Astrocyte of the hippocampus (primary cell): Measurements from ENCODE around the gene CTRL.
"Not testable (repeated sequence)": the region's sequence is repeated elsewhere in the genome, so short reads cannot be mapped to it uniquely, and the experiment has no call there.

Experiments
- DNase-seq: peaks from one replicate; pipeline ENCODE4 v3.0.0; 2011; ENCODE audit warnings: low read depth, low spot score

CTRL gene

GRCh38 chr16:67924140-67924906 is 7.3 kb downstream of the CTRL start:
- no peak for DNase-seq

GRCh38 chr16:67923414-67924116 is 8.1 kb downstream of the CTRL start:
- no peak for DNase-seq

- no peak for DNase-seq
Measured at GRCh38 chr16:67922740-67923139, 8.9 kb downstream of the CTRL start.

GRCh38 chr16:67922221-67922620 is 9.4 kb downstream of the CTRL start:
- DNase-seq: no peak

GRCh38 chr16:67919622-67920221 is 11.9 kb downstream of the CTRL start:
- DNase-seq: no peak

- peak; percentile 48 for DNase-seq
Measured at GRCh38 chr16:67917852-67918236, 13.8 kb downstream of the CTRL start.

- DNase-seq: peak; percentile 60
Measured at GRCh38 chr16:67917140-67917851, 14.4 kb downstream of the CTRL start.

GRCh38 chr16:67915831-67916723 is 15.6 kb downstream of the CTRL start:
- no peak for DNase-seq

GRCh38 chr16:67915496-67915769 is 16.2 kb downstream of the CTRL start:
- not testable (repeated sequence) for DNase-seq

- DNase-seq: no peak
Measured at GRCh38 chr16:67914758-67915495, 16.7 kb downstream of the CTRL start.

GRCh38 chr16:67910158-67910557 is 21.5 kb downstream of the CTRL start:
- DNase-seq: no peak

GRCh38 chr16:67909056-67909742 is 22.5 kb downstream of the CTRL start:
- DNase-seq: no peak

GRCh38 chr16:67907397-67908180 is 24.1 kb downstream of the CTRL start:
- no peak for DNase-seq

GRCh38 chr16:67902831-67903230 is 28.8 kb downstream of the CTRL start:
- no peak for DNase-seq

- no peak for DNase-seq
Measured at GRCh38 chr16:67901734-67902133, 29.9 kb downstream of the CTRL start.

- peak; percentile 85 for DNase-seq
Measured at GRCh38 chr16:67897231-67897630, 34.4 kb downstream of the CTRL start.

- DNase-seq: no peak
Measured at GRCh38 chr16:67893743-67894399, 37.8 kb downstream of the CTRL start.

GRCh38 chr16:67892899-67893742 is 38.5 kb downstream of the CTRL start, which contains the start of gene PSKH1:
Gene PSKH1 (plus strand): TSS chr16:67893254. CDS start chr16:67908750, 15,496 bp downstream.
- peak; percentile 99 for DNase-seq
